Activated CD4-positive, alpha-beta memory T cell treated with anti-CD3 and anti-CD28 coated beads for 36 hours (primary cell): Measurements from ENCODE around the gene FER1L5. TPM values are rescaled to one million over a fixed set of nuclear protein-coding genes. Genes with fewer than 3 reads are reported as not detected.
A peak's percentile ranks its signal among the peaks of the same experiment; 100 is the strongest.

ENCODE experiments used
- CTCF ChIA-PET: fragments of 350-600 bp; sonication (Branson Sonifier 250); formaldehyde crosslinking; loops from one replicate; lab custom pipeline; 2021; ENCODE audit warnings: antibody characterized with exemption, inconsistent platforms; lab: Charles Lee
- POLR2A ChIA-PET: fragments of 350-600 bp; sonication (Branson Sonifier 250); formaldehyde crosslinking; loops from one replicate; lab custom pipeline; 2021; ENCODE audit warnings: antibody characterized with exemption; lab: Charles Lee
- DNase-seq: peaks from one replicate; pipeline ENCODE4 v3.0.0-alpha.2; 2020
- H3K27ac Mint-ChIP-seq: one replicate; pipeline ENCODE4 v1.8.0; 2021; ENCODE audit warnings: mixed read lengths
- H3K27me3 Mint-ChIP-seq: one replicate; pipeline ENCODE4 v1.8.0; 2021; ENCODE audit warnings: mixed read lengths
- H3K36me3 Mint-ChIP-seq: one replicate; pipeline ENCODE4 v1.8.0; 2021; ENCODE audit warnings: mixed read lengths
- H3K4me1 Mint-ChIP-seq: one replicate; pipeline ENCODE4 v1.8.0; 2021; ENCODE audit warnings: low read depth, mixed read lengths
- H3K4me3 Mint-ChIP-seq: one replicate; pipeline ENCODE4 v1.8.0; 2021; ENCODE audit warnings: mild to moderate bottlenecking, mixed read lengths
- H3K9me3 Mint-ChIP-seq: one replicate; pipeline ENCODE4 v1.8.0; 2021; ENCODE audit warnings: mixed read lengths
- intact Hi-C: fragments of 100-400 bp; cut with micrococcal nuclease; formaldehyde crosslinking; loops from one replicate; pipeline ENCODE4 v1.15.1; 2023
- total RNA-seq, 2 experiments: library from RNA; stranded (reverse); gene quantifications; one replicate each; pipeline ENCODE4 v1.2.3, GENCODE V29; 2021

The FER1L5 gene
- total RNA-seq, 2 experiments from 2014 or later = not detected

DNA sequence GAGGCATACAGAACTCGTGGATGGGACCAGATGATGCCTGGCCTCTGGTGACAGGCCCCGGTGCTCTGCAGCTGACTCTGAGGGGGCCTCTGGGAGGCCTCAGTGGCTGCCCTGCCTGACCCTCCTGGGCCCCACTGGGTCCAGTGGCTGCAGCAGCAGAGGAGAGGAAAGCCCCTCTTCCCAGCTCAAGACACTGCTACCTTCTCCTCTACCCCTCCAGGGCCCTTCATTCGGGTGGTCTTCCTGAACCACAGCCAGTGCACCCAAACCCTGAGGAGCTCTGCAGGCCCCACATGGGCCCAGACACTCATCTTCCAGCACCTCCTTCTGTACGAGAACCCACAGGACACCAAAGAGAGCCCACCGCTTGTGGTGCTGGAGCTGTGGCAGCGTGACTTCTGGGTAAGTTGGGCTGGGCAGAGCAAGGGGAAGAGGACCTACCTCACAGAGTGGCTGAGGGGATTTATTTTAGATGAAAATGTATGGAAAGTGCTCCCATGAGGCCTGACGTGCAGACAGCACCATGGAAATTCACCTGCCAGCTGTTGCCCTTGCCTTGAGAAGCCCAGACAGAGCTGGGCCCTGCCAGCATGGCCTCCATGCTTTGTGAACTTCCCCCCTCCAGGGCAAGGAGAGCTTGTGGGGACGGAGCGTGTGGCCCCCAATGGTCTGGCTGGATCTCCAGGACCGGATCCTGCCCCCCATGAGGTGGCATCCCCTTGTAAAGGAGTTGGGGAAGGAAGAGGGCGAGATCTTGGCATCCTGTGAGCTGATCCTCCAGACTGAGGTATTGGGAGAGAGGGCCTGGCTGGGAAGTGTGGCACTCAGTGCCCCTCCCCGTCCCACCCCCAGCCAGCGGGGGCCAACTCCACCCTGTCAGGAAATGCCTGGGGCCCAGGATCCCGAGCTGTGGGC is 51.0 kb downstream of the FER1L5 start:
- Mint-ChIP-seq H3K27me3 (no peaks in the 10 kb centered on the region), H3K9me3 (no peaks in the 10 kb centered on the region), H3K4me1 (no peaks in the 10 kb centered on the region), H3K27ac (no peak overlapping the region), H3K4me3 (no peak overlapping the region), H3K36me3 (no peaks in the 10 kb centered on the region)
- intact Hi-C loops = no loop called here
- DNase-seq = no peak
- ChIA-PET CTCF (no interaction called here), POLR2A (no interaction called here)

GRCh38 chr2:96694279-96694678 is 51.7 kb downstream of the FER1L5 start:
- ChIA-PET POLR2A (no interaction called here), CTCF (no interaction called here)
- H3K36me3 Mint-ChIP-seq = no peaks in the 10 kb centered on the region
- H3K27ac Mint-ChIP-seq = no peak overlapping the region
- H3K9me3 Mint-ChIP-seq = no peaks in the 10 kb centered on the region
- H3K27me3 Mint-ChIP-seq = no peaks in the 10 kb centered on the region
- no peak for DNase-seq
- H3K4me1 Mint-ChIP-seq = no peaks in the 10 kb centered on the region
- H3K4me3 Mint-ChIP-seq = no peak overlapping the region
- intact Hi-C loops = no loop called here

DNA sequence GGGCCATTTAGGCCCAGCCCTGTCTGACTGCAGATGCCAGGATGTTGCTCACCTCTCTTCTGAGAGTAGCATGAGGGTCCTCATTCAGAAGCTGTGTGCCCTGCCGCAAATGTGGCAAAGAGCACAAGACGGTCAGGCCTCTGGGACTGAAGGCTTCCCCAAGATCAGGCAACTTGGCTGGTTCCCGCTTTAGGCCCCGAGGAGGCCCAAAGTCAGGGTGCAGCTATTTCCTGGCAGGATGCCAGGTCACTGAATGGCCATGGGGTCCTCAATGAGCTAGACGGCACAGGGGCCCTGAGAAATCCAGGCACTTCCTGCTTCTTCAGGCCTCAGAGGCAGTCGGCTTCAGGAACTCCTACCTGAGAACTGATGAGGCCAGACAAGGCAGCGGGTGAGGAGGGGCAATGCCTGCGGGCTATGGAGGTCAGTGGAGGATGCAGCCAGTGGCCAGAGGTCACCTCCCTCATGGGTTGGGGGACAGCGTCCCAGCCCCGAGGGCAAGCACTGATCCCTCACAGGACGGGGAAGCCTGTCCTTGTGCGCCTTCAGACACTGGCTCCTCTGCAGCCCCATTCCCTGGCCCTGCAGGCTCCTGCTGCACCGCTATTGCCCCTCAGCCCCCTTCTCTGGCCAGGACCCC is 52.4 kb downstream of the FER1L5 start:
- no peaks in the 10 kb centered on the region for H3K36me3 Mint-ChIP-seq
- ChIA-PET CTCF (no interaction called here), POLR2A (no interaction called here)
- peak; percentile 7 for DNase-seq
- no peaks in the 10 kb centered on the region for H3K27me3 Mint-ChIP-seq
- H3K9me3 Mint-ChIP-seq = no peaks in the 10 kb centered on the region
- H3K4me1 Mint-ChIP-seq = no peaks in the 10 kb centered on the region
- intact Hi-C loops = no loop called here
- H3K27ac Mint-ChIP-seq = no peak overlapping the region
- H3K4me3 Mint-ChIP-seq = no peak overlapping the region

DNA sequence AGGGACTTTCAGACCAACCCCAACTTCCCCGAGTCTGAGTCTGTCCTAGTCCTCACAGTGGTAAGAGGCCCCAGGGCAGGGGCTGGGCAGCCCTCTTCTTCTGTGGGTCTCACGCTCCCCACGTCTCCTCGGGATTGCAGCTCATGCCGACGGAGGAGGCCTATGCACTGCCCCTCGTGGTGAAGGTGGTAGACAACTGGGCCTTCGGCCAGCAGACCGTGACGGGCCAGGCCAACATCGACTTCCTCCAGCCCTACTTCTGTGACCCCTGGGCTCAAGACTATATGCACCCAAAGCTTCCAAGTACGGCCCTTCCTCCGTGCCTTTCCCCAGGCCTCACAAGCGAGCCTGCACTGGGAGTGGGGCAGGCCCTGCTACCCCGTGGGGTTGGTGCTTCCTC is 53.0 kb downstream of the FER1L5 start:
- DNase-seq = no peak
- Mint-ChIP-seq H3K27me3 (no peaks in the 10 kb centered on the region), H3K27ac (no peak overlapping the region), H3K36me3 (no peaks in the 10 kb centered on the region), H3K4me3 (no peak overlapping the region), H3K4me1 (no peaks in the 10 kb centered on the region), H3K9me3 (no peaks in the 10 kb centered on the region)
- ChIA-PET POLR2A (no interaction called here), CTCF (no interaction called here)
- intact Hi-C loops = no loop called here

DNA sequence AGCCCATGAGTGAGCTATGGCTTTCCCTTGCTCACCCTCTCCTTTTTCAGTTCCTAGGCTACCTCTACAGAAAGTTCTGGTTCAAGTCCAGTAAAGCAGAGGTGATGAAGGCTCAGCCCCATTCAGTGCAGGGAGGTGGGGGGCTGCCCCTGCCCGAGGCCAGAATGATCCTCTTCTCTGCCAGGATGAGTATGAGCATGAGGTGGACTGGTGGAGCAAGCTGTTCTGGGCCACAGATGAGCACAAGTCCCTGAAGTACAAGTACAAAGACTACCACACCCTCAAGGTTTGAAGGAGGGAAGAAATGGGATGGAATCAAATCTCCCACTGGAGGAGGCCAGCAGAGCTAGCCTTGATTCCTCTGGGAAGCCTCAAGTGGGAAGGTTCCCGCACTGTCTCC is 54.9 kb downstream of the FER1L5 start:
- ChIA-PET POLR2A (no interaction called here), CTCF (interaction anchor here (0.8 kb wide), 1 partner anchor 9 kb away, joined by 3 read pairs; no protein-coding TSS in a partner anchor)
- intact Hi-C loops = no loop called here
- Mint-ChIP-seq H3K36me3 (no peaks in the 10 kb centered on the region), H3K27me3 (no peaks in the 10 kb centered on the region), H3K9me3 (no peaks in the 10 kb centered on the region), H3K27ac (no peak overlapping the region), H3K4me1 (no peaks in the 10 kb centered on the region), H3K4me3 (no peak overlapping the region)
- DNase-seq = peak; percentile 5

- no peak overlapping the region for H3K27ac Mint-ChIP-seq
- no peaks in the 10 kb centered on the region for H3K27me3 Mint-ChIP-seq
- peak; percentile 7 for DNase-seq
- intact Hi-C loops = no loop called here
- ChIA-PET CTCF (no interaction called here), POLR2A (no interaction called here)
- no peak overlapping the region for H3K4me3 Mint-ChIP-seq
- H3K9me3 Mint-ChIP-seq = no peaks in the 10 kb centered on the region
- no peaks in the 10 kb centered on the region for H3K36me3 Mint-ChIP-seq
- H3K4me1 Mint-ChIP-seq = no peaks in the 10 kb centered on the region
These were observed 55.8 kb downstream of the FER1L5 start for GRCh38 chr2:96698221-96698861.

DNA sequence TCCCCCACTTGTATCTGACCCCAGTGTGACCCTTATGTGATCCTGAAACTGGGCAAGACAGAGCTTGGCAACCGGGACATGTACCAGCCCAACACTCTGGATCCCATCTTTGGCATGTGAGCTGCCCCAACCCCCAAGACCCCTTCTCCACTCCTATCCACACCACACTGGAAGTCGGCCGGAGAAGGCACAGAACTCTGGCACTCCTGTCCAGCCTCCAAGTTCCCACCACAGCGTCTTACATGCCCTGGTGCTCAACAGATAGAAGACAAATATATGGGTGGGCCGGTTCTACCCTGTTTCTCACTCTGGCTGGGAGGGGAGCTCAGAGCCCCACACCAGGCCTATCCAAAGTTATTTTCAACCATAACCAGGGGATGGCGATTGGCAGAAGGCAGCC is 56.5 kb downstream of the FER1L5 start:
- Mint-ChIP-seq H3K9me3 (no peaks in the 10 kb centered on the region), H3K27ac (no peak overlapping the region), H3K27me3 (no peaks in the 10 kb centered on the region), H3K4me1 (no peaks in the 10 kb centered on the region), H3K4me3 (no peak overlapping the region), H3K36me3 (no peaks in the 10 kb centered on the region)
- intact Hi-C loops = no loop called here
- no peak for DNase-seq
- POLR2A ChIA-PET = no interaction called here
- CTCF ChIA-PET = no interaction called here

DNA sequence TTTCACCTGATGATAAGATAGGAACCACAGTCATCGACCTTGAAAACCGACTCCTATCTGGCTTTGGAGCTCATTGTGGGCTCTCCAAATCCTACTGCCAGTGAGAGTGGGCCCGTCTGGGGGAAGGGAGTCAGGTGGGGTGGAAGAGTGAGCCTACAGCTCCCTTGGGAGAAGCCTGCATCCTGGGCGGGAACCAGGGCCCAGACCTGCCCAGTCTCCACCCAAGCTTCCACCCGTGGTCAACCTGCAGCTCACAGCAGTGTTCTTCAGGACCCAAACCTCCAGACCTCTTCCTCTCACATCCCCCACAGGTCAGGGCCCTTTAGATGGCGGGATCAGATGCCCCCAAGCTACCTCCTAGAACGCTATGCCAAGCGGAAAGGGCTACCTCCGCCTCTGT is 57.1 kb downstream of the FER1L5 start:
- DNase-seq = peak; percentile 0
- intact Hi-C loops = no loop called here
- Mint-ChIP-seq H3K27me3 (no peaks in the 10 kb centered on the region), H3K4me3 (no peak overlapping the region), H3K4me1 (no peaks in the 10 kb centered on the region), H3K36me3 (no peaks in the 10 kb centered on the region), H3K9me3 (no peaks in the 10 kb centered on the region), H3K27ac (no peak overlapping the region)
- POLR2A ChIA-PET = no interaction called here
- CTCF ChIA-PET = interaction anchor here (0.6 kb wide), 1 partner anchor 254 kb away, joined by 3 read pairs; no protein-coding TSS in a partner anchor

- H3K4me1 Mint-ChIP-seq = no peaks in the 10 kb centered on the region
- POLR2A ChIA-PET = no interaction called here
These were observed 57.5 kb downstream of the FER1L5 start for GRCh38 chr2:96700086-96700485.

DNA sequence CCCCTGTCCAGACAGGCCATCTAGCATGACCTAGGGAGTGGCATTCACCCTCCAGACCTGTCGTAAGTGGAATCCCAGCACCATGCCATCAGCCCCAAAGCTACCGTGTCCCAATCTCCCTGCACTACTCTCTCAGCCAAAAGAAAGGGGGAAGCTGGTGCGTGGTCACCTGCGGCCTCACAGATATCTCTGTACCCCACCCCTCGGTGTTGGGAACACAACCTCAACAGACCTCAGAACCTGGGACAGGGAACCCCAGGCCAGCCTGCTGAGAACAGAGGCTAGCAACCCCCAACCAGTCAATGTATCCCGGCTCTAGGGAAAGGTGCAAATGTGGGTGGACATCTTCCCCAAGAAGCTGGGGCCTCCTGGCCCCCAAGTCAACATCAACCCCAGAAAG is 59.1 kb downstream of the FER1L5 start:
- Mint-ChIP-seq H3K4me1 (no peaks in the 10 kb centered on the region), H3K36me3 (peaks cover 7% of the 10 kb centered on the region), H3K9me3 (no peaks in the 10 kb centered on the region), H3K27ac (no peak overlapping the region), H3K4me3 (no peak overlapping the region), H3K27me3 (no peaks in the 10 kb centered on the region)
- ChIA-PET CTCF (no interaction called here), POLR2A (no interaction called here)
- DNase-seq = peak; percentile 3
- intact Hi-C loops = no loop called here

More at GRCh38 chr2:96700086-96700485, 57.5 kb downstream of the FER1L5 start:
- Mint-ChIP-seq H3K36me3 (no peaks in the 10 kb centered on the region), H3K27ac (no peak overlapping the region), H3K9me3 (no peaks in the 10 kb centered on the region), H3K4me3 (no peak overlapping the region), H3K27me3 (no peaks in the 10 kb centered on the region)
- CTCF ChIA-PET = interaction anchor here (0.6 kb wide), 1 partner anchor 254 kb away, joined by 3 read pairs; no protein-coding TSS in a partner anchor
- intact Hi-C loops = no loop called here
- DNase-seq = peak; percentile 5

DNA sequence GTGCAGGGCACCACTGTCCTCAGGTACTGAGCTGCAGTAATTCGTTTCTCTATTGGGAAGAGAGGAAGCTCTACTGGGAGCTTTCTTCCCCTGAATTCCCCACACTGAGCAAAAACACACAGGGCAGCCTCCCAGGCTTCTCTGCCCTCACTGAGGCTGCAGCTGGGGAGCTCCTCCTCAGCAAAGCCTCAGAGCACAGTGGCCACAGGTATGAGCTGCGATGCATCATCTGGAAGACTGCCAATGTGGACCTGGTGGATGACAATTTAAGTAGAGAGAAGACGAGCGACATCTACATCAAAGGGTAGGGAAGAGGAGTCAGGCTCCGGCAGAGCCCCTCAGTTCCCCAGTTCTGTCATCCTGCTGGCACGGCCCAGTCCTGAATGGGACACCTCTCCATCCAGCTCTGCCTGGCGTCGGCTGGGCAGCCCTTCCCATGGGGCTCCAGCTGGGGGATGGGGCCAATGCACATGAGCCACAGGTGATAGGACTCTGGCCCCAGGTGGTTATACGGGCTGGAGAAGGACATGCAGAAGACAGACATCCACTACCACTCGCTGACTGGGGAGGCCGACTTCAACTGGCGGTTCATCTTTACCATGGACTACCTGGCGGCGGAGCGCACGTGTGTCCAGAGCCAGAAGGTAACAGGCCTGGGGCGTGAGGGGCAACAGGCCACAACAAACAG is 59.7 kb downstream of the FER1L5 start:
- CTCF ChIA-PET = no interaction called here
- POLR2A ChIA-PET = no interaction called here
- Mint-ChIP-seq H3K27me3 (no peaks in the 10 kb centered on the region), H3K9me3 (no peaks in the 10 kb centered on the region), H3K4me3 (no peak overlapping the region), H3K36me3 (peaks cover 11% of the 10 kb centered on the region), H3K27ac (no peak overlapping the region), H3K4me1 (no peaks in the 10 kb centered on the region)
- intact Hi-C loops = no loop called here
- peak; percentile 0 for DNase-seq
